GM12874 (cell line): ENCODE measurements around the gene CD207.

Experiments
- CTCF ChIP-seq: IDR thresholded peaks from 2 replicates; pipeline ENCODE4 v1.5.1; 2011; ENCODE audit warnings: low read depth, mild to moderate bottlenecking, control low read depth, low read length, moderate library complexity; ENCODE audit not compliant: insufficient read depth

CD207 gene

DNA sequence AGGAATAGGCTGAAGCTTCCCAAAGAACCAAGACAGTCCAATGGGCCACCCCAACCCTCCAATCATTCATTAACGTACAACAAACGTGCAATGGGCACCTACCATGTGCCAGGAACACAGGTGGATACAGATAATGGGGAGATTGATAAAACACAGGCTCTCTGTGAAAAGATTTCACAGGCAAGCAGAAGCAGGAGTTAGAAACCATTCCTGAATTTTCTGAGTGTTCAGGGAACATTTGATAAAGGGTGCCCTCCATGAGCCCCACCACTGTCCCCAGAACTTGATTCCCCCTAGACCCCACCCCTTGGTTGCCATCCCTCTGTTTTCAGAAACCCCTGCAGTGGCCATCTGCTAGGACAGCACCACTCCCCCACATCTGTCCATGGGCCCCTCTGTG lies 1.5 kb downstream of the CD207 start:
- TF ChIP-seq CTCF: no peak

- TF ChIP-seq CTCF: no peak
These were observed 2.4 kb downstream of the CD207 start for GRCh38 chr2:70833246-70833645.

- TF ChIP-seq CTCF: no peak
These were observed 3.2 kb downstream of the CD207 start for GRCh38 chr2:70832386-70832785.

- no peak for TF ChIP-seq CTCF
These were observed 3.8 kb downstream of the CD207 start for GRCh38 chr2:70831861-70832260.

DNA sequence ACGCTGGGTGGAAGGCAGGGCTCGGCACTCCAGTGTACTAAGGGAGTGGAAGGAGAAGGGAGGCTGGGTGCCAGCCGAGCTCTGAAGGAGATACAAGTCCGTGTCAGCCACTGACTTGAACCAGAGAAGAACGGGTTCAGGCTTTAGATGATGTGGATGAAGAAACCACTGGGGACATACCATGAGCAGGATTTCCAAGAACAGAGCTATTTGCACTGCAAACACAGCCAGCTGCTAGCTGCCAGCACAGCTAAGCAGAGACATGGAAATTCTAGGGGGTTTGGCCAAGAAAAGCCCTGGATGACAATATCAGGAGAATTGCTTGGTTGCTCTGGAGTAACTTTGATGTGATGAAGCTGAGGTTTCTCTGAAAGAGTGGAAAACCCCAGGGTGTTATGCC lies 5.2 kb downstream of the CD207 start:
- no peak for TF ChIP-seq CTCF

DNA sequence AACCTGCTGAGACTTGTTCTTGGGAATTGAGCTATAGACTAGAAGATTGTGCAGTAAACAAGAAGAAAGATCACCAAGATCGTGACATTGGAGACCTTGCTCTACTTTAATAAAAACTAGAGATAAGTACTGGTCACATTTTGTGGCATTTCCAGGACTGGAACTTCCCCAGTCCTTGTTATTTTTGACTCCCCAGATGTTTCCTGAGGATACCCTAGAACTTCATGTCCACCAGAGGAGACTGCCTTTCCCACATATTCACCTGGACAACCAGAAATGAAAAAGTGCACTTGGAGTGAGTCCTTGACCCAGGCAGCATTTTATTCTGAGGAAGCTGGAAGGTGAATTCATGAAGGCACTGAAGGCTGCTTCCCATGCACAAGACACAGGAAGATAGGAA lies 5.7 kb downstream of the CD207 start:
- no peak for TF ChIP-seq CTCF

DNA sequence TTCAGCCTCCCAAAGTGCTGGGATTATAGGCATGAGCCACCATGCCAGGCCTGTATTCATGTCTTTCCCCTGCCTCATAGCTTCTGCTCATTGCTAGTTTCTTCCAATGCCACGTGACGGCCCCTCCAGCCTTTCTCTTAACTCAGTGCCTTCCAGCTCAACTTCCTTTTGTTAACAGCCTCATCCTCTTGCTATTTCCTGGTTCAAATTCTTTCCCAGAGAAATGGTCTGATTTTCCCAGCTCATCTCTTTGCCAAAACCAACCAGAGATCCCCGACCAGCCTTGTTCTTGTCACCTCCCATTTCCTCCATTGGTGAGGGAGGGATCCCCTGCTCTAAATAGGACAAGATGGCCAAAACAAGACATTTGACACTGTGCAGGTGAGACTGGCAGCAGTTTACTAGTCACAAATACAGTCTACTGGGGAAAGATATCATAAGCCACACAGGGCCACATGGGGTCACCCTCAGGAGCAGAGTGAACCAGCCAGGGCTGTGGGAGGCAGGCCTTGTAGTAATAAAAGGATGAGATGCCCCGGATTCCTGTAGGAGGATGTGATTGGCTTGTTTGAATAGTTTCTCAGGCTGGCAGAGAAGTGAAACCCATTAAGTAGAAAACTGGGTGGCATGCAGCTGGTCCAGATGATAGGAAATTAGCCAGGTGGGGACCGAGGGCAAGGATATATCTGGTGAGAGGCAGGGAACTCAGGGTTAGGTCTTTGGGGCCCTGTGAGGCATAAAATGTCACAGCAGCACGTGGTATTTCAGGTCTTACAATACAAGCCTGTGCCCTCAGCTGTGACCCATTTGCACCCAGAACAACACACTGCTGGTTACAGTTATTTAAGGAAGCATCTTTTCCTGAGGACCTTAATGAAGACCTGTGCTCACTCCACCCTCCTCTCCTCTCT lies 6.4 kb downstream of the CD207 start:
- TF ChIP-seq CTCF: no peak
